GM12864 (cell line): ENCODE measurements around the gene RAMP2.

Experiments used
- DNase-seq: peaks from one replicate; pipeline ENCODE4 v3.0.0-alpha.2; 2011; ENCODE audit warnings: low read depth
- H3K4me3 ChIP-seq: 2 replicates; pipeline ENCODE4 v1.5.1; 2011; ENCODE audit warnings: mild to moderate bottlenecking, low read depth, low read length, control low read depth
- CTCF ChIP-seq: IDR thresholded peaks from 2 replicates; pipeline ENCODE4 v1.5.1; 2011; ENCODE audit warnings: low read depth, mild to moderate bottlenecking, moderate library complexity, low read length, control low read depth, inconsistent platforms; ENCODE audit errors: missing control alignments

The RAMP2 gene

GRCh38 chr17:42744283-42744805 lies 16.7 kb upstream of the RAMP2 start:
- peak; percentile 40 for DNase-seq
- no peak for TF ChIP-seq CTCF
- peak overlapping the region; percentile 78 for H3K4me3 ChIP-seq

DNA sequence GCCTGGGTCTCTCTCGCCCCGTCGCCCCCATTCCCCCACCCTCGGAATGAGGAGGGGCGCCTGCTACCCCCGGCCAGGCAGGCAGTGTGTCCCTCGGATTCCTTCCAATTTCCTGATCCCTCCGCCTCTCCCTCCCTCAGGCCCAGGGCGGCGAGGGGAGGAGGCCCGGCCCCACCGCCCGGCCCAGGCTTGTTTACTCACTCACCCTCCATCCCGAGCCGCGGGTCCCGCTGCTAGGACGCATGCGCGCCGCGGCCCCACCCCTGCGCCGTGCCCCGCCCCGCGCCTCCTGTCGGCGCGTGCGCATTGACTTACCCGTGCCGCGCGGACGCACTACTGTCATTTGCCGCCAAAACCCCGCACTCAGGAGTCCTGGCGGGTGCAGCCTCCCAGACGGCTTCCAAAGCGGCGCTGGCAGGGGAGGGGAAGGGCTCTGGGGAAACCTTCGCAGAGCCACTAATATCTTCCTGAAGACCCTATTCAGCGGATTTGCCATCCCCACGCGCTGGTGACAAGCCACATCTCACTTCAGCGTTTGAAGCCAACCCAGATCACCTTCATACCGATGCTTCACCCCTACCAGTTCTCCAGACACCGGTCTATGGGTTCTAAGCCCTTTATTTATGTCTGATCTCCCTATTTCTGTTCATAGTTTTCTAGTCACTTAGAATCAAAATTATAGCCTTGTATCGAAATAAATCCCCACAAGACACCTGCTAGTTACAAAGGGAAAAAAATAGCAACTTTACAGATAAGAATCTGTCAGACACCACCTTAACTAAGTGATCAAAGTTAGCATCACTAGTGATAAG lies 16.0 kb upstream of the RAMP2 start, which contains the start of gene EZH1:
EZH1 (minus strand) TSS at position 235 of the 812 bp plus-strand sequence. CDS start 16,099 bp downstream, outside the sequence.
- H3K4me3 ChIP-seq: peak within 1 kb of the TSS; percentile 78
- peak; percentile 66 for DNase-seq
- TF ChIP-seq CTCF: no peak

- H3K4me3 ChIP-seq: no peak overlapping the region
- DNase-seq: no peak
- TF ChIP-seq CTCF: no peak
Observed at GRCh38 chr17:42748202-42748907, 12.7 kb upstream of the RAMP2 start.

DNA sequence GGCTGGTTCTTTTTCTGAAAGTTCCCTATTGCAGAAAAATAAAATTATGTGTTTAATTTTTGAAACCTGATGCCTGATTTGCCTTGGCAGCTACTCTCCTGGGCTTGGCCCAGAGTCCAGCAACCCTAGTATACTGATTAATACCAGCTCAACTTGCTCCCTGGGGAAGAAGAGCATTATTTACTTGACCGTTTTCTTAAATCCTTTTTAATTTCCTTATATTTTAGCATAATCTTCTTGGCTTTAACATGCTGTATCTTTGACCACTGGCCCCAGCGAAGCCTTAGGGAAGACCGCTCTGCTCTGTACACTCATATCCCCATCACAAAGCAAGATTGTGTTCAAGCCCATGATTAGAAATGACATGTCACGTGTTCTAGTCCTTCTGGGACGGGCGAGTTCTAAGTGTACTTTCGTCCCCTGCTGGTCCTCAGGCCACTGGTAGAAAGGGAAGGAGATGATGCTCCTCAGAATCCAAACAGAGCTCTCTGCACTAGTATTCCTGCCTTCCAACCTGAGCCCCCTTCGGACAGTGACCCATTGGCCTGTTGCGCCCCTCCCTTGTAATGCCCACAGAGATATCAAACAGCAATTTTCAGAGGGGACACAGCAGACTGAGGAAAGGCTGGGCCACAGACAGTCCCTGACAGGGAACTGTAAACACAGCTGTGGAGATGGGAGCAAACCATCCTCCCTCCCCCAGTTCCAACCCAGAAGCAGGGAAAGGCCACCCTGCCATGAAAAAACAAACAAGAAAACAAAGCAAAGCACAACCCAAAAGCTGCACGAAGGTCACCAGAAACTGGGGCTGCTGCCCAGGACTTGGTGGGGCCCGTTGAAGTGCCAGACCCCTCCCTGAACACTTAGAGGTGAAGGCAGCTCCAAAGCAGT lies 11.9 kb upstream of the RAMP2 start:
- H3K4me3 ChIP-seq: no peak overlapping the region
- no peak for DNase-seq
- TF ChIP-seq CTCF: no peak

DNA sequence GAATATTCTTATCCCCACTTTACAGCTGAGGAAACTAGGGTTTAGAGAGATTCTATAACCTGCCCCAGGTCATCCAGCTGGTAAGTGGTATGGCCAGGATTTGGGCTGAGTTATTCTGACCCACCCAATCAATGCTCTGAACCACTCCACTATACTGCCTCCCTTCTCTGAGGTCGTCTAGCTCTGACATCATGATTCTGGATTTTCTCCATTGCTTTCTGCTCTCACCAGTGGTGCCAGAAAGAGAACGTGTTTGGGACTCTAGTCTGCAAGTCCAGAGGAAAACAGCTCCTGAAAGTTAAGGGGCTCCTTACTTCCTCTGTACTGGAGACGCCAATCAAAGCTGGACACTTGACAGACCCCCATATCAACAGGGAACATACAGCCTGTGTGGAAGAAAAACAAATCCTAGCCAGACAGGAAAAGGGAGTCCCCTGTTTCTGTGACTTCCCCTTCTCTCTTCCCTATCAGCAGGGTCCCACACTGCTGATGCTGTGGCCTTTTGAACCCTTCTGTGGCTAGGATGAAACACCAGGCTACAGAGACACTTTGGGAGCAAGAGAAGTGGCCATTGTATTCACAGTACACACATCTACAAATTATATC lies 10.2 kb upstream of the RAMP2 start:
- TF ChIP-seq CTCF: no peak
- no peak overlapping the region for H3K4me3 ChIP-seq
- no peak for DNase-seq

DNA sequence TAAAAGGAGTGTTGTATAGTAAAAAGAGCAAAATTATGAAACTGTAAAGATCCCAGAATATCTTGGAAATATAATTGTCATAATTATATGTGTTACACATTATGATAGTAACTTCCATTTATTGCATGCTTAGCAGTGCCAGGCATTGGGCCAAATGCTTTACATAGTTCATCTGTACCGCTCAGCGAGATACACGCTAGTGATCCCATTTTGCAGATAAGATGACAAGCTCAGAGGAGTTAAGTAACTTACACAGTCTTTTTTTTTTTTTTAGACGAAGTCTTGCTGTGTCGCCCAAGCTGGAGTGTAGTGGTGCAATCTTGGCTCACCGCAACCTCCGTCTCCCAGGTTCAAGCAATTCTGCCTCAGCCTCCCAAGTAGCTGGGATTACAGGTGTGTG lies 9.4 kb upstream of the RAMP2 start:
- no peak for DNase-seq
- TF ChIP-seq CTCF: no peak
- H3K4me3 ChIP-seq: no peak overlapping the region
